Endometrium (tissue), 2 donors: ENCODE measurements around the gene GSTCD.

ENCODE experiments used
- FAIRE-seq: peaks from 2 replicates; lab custom pipeline; 2012; peaks lifted over from hg19 to GRCh38; lab: Jason Lieb, UNC
- donor health status: control.
- donor health status: control.

GSTCD gene

DNA sequence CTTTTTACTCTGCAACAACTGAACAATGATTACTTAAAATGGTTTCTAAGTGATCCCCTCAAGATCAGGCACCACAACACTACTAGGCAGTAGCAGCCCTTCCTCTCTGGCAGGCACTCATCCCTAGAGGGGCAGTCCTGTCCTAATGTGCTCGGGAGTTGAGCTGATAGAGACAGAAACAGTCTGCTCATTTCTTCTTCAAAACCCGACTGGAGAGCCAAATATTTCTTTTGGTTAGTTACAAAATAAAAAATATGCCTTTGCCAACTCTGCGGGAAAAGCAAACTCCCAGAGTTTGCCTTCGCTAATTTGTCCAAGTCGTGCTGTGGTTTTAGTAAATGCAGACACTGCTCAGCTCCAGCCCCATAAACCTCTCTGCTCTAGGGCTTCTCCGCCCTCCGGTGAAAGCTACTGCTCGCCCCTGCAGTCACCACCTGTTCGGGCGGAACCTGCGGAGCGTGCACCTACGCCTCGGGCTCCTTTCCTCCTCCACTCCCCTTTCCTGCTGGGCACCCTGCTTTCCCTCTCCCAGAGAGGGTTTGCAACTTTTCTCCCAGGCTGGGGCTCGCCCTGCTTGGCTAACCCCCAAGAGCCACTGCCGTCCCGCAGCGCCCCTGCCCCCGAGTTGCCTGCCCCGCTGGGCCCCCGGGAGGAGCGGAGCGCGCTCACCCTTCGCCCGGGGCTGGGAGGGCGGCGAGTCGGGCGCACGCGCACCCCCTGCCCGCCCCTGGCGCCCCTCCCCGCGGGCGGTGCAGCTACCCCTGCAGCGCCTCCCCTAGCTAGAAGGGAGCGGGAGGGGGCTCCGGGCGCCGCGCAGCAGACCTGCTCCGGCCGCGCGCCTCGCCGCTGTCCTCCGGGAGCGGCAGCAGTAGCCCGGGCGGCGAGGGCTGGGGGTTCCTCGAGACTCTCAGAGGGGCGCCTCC lies 186.3 kb downstream of the GSTCD start, which contains the start of gene NPNT:
TSS of gene NPNT (plus strand) at position 812 of the 923 bp plus-strand sequence. CDS start 182 bp downstream, outside the sequence.
- no peak for FAIRE-seq

DNA sequence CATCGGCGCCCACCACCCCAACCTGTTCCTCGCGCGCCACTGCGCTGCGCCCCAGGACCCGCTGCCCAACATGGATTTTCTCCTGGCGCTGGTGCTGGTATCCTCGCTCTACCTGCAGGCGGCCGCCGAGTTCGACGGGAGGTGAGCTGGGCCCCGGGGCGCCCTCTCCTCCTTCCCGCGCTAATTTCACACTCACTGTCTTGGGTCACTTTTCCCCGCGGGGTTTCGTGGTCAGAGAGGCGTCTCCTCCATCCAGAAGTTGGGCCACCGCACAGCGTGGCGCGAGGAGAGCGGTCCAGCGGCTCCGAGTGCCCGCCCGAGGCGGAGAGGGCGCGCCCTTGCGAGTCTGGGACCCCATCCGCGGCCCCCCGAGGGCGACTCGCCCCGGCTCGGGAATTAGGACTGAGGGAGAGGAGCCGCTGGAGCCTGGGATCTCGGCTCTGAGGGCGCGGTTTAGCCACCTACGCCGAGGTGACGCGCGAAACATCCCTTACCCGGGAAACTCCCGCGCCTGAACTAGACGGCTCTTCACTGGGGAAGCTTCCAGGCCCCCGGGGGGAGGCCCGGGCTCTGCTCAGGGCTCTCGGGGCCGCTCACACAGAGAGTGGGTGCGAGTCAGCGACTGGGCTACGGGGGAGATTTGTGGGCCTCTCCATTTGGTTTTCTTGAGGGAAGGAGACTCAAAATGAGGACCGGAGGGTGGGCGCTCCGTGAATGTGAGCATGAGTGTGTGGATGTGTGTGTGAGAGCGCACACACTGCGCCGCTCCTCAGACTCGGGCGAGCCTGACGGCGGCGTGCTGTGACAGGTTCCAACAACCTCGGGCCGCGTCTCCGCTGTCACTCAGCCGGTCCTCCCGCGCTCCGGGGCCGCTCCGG lies 187.2 kb downstream of the GSTCD start:
- no peak for FAIRE-seq

DNA sequence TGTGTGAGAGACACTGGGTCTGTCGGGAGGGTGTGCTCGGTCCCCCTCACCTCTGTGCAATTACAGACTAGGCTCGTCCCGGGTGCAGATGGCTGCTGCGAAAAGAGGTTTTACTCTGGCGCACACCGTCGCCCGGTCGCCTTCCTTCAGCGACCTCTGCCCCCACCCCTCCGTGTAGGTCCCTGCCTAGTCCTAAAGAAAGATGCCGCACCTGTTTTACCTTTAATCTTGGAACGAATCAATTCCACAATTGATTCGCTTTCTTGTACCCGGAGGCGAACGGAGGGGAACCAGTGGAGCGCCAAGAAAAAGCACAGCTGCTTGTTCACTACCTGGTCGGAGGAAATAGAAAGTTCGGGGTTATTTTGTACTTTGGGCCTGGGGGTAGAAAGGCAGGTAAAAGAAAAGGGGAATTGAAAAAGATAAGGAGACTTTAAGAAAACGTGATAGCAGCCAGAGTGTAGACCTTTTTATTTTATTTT lies 187.9 kb downstream of the GSTCD start:
- no peak for FAIRE-seq
